ENCODE results near the gene SIRPA.

SIRPA gene

GRCh38 chr20:1964061-1964460 lies 68.9 kb downstream of the SIRPA start:
- no peak for TF ChIP-seq ZNF274 (IDR thresholded peaks at IDR 0.05; ENCODE audit: low read depth, low read length)
- no peak overlapping the region for H3K4me3 ChIP-seq (ENCODE audit: low read length)

- no peak overlapping the region for H3K4me3 ChIP-seq (ENCODE audit: low read length)
- no peak for TF ChIP-seq ZNF274 (IDR thresholded peaks at IDR 0.05; ENCODE audit: low read depth, low read length)
Measured at GRCh38 chr20:1964659-1965405, 69.6 kb downstream of the SIRPA start.

GRCh38 chr20:1965520-1966351 lies 70.5 kb downstream of the SIRPA start:
- TF ChIP-seq ZNF274 (IDR thresholded peaks at IDR 0.05; ENCODE audit: low read depth, low read length) = no peak
- no peak overlapping the region for H3K4me3 ChIP-seq (ENCODE audit: low read length)

- no peak overlapping the region for H3K4me3 ChIP-seq (ENCODE audit: low read length)
- TF ChIP-seq ZNF274 (IDR thresholded peaks at IDR 0.05; ENCODE audit: low read depth, low read length) = no peak
Measured at GRCh38 chr20:1968964-1969363, 73.8 kb downstream of the SIRPA start.

- H3K4me3 ChIP-seq (ENCODE audit: low read length) = no peak overlapping the region
- TF ChIP-seq ZNF274 (IDR thresholded peaks at IDR 0.05; ENCODE audit: low read depth, low read length) = no peak
Measured at GRCh38 chr20:1971893-1972586, 76.8 kb downstream of the SIRPA start.

- H3K4me3 ChIP-seq (ENCODE audit: low read length) = no peak overlapping the region
- TF ChIP-seq ZNF274 (IDR thresholded peaks at IDR 0.05; ENCODE audit: low read depth, low read length) = no peak
Measured at GRCh38 chr20:1973601-1974440, 78.6 kb downstream of the SIRPA start.

- H3K4me3 ChIP-seq (ENCODE audit: low read length) = no peak overlapping the region
- no peak for TF ChIP-seq ZNF274 (IDR thresholded peaks at IDR 0.05; ENCODE audit: low read depth, low read length)
Measured at GRCh38 chr20:1975291-1975690, 80.1 kb downstream of the SIRPA start.

- TF ChIP-seq ZNF274 (IDR thresholded peaks at IDR 0.05; ENCODE audit: low read depth, low read length) = no peak
- H3K4me3 ChIP-seq (ENCODE audit: low read length) = no peak overlapping the region
Measured at GRCh38 chr20:1979106-1979778, 84.0 kb downstream of the SIRPA start.

GRCh38 chr20:1982686-1983085 lies 87.5 kb downstream of the SIRPA start:
- no peak for TF ChIP-seq ZNF274 (IDR thresholded peaks at IDR 0.05; ENCODE audit: low read depth, low read length)
- no peak overlapping the region for H3K4me3 ChIP-seq (ENCODE audit: low read length)

GRCh38 chr20:1983301-1983700 lies 88.1 kb downstream of the SIRPA start:
- H3K4me3 ChIP-seq (ENCODE audit: low read length) = no peak overlapping the region
- no peak for TF ChIP-seq ZNF274 (IDR thresholded peaks at IDR 0.05; ENCODE audit: low read depth, low read length)

- no peak overlapping the region for H3K4me3 ChIP-seq (ENCODE audit: low read length)
- TF ChIP-seq ZNF274 (IDR thresholded peaks at IDR 0.05; ENCODE audit: low read depth, low read length) = no peak
Measured at GRCh38 chr20:1987826-1988225, 92.6 kb downstream of the SIRPA start.
